Dendritic cell treated with granulocyte-macrophage colony-stimulating factor and Interleukin-4, amounts not matched to agents 40 ng/mL and 50 ng/mL, for 4 days (primary cell): ENCODE results near the gene RNU5D-1.
"Not testable (repeated sequence)": the region's sequence is repeated elsewhere in the genome, so short reads cannot be mapped to it uniquely, and the experiment has no call there.

Source experiments
- H3K27ac Mint-ChIP-seq: one replicate; pipeline ENCODE4 v1.8.0; 2022; ENCODE audit warnings: mild to moderate bottlenecking, mixed read lengths
- H3K27me3 Mint-ChIP-seq: one replicate; pipeline ENCODE4 v1.8.0; 2022; ENCODE audit warnings: mild to moderate bottlenecking, mixed read lengths
- H3K36me3 Mint-ChIP-seq: one replicate; pipeline ENCODE4 v1.8.0; 2022; ENCODE audit warnings: low read depth, mixed read lengths
- H3K4me1 Mint-ChIP-seq: one replicate; pipeline ENCODE4 v1.8.0; 2022; ENCODE audit warnings: low read depth, mixed read lengths
- H3K4me3 Mint-ChIP-seq: one replicate; pipeline ENCODE4 v1.8.0; 2022; ENCODE audit warnings: mild to moderate bottlenecking, moderate library complexity, mixed read lengths
- H3K9me3 Mint-ChIP-seq: one replicate; pipeline ENCODE4 v1.8.0; 2022; ENCODE audit warnings: mixed read lengths
- intact Hi-C: fragments of 100-400 bp; cut with micrococcal nuclease; formaldehyde crosslinking; loops from one replicate; pipeline ENCODE4 v1.15.0; 2022

RNU5D-1 gene

GRCh38 chr1:44747878-44748277, 16.9 kb upstream of the RNU5D-1 start:
- intact Hi-C loops = no loop called here

GRCh38 chr1:44743211-44743610, 12.2 kb upstream of the RNU5D-1 start:
- Mint-ChIP-seq H3K4me3 (no peak overlapping the region), H3K4me1 (peaks cover 15% of the 10 kb centered on the region), H3K9me3 (no peaks in the 10 kb centered on the region), H3K36me3 (no peaks in the 10 kb centered on the region), H3K27me3 (no peaks in the 10 kb centered on the region), H3K27ac (peak overlapping the region; percentile 51)
- intact Hi-C loops = no loop called here

More at GRCh38 chr1:44747878-44748277, 16.9 kb upstream of the RNU5D-1 start:
- Mint-ChIP-seq H3K4me3 (no peak overlapping the region), H3K27me3 (no peaks in the 10 kb centered on the region), H3K36me3 (no peaks in the 10 kb centered on the region), H3K27ac (no peak overlapping the region), H3K4me1 (peaks cover 2% of the 10 kb centered on the region), H3K9me3 (no peaks in the 10 kb centered on the region)

GRCh38 chr1:44740179-44740617, 9.2 kb upstream of the RNU5D-1 start:
- Mint-ChIP-seq H3K4me1 (peaks cover 16% of the 10 kb centered on the region), H3K9me3 (no peaks in the 10 kb centered on the region), H3K36me3 (no peaks in the 10 kb centered on the region)

GRCh38 chr1:44739307-44740178, 8.6 kb upstream of the RNU5D-1 start, which contains the start of gene KIF2C:
TSS of gene KIF2C (plus strand) at chr1:44739837. CDS start at chr1:44739933, 96 bp downstream.
- intact Hi-C loops = loop anchor here (2.0 kb wide), 1 partner anchor 35 kb away; the partner anchor contains the start of gene RPS8
- Mint-ChIP-seq H3K36me3 (no peaks in the 10 kb centered on the region), H3K27me3 (no peaks in the 10 kb centered on the region), H3K9me3 (no peaks in the 10 kb centered on the region), H3K27ac (peak within 1 kb of the TSS; percentile 93), H3K4me1 (peaks cover 20% of the 10 kb centered on the region), H3K4me3 (peak within 1 kb of the TSS; percentile 83)

More at GRCh38 chr1:44740179-44740617, 9.2 kb upstream of the RNU5D-1 start:
- Mint-ChIP-seq H3K4me3 (peak overlapping the region; percentile 83), H3K27me3 (no peaks in the 10 kb centered on the region), H3K27ac (peak overlapping the region; percentile 93)
- intact Hi-C loops = no loop called here

- H3K9me3 Mint-ChIP-seq, H3K27me3 Mint-ChIP-seq, H3K36me3 Mint-ChIP-seq: not testable (repeated sequence)
- Mint-ChIP-seq H3K27ac (peak overlapping the region; percentile 93), H3K4me3 (peak overlapping the region; percentile 83), H3K4me1 (peaks cover 20% of the 10 kb centered on the region)
- intact Hi-C loops = loop anchor here (2.0 kb wide), 1 partner anchor 36 kb away; the partner anchor contains the start of gene RPS8
Measured at GRCh38 chr1:44738953-44739306, 8.0 kb upstream of the RNU5D-1 start.

GRCh38 chr1:44735992-44736391, 5.0 kb upstream of the RNU5D-1 start:
- H3K4me1 Mint-ChIP-seq = peaks cover 17% of the 10 kb centered on the region
- intact Hi-C loops = no loop called here
- no peaks in the 10 kb centered on the region for H3K27me3 Mint-ChIP-seq
- no peak overlapping the region for H3K27ac Mint-ChIP-seq
- H3K36me3 Mint-ChIP-seq = no peaks in the 10 kb centered on the region
- H3K4me3 Mint-ChIP-seq = no peak overlapping the region
- no peaks in the 10 kb centered on the region for H3K9me3 Mint-ChIP-seq

GRCh38 chr1:44733784-44734183, 2.8 kb upstream of the RNU5D-1 start:
- H3K9me3 Mint-ChIP-seq = no peaks in the 10 kb centered on the region
- intact Hi-C loops = loop anchor here (5.0 kb wide), 1 partner anchor 279 kb away; the partner anchor contains the start of genes HECTD3 and UROD
- no peaks in the 10 kb centered on the region for H3K36me3 Mint-ChIP-seq
- no peak overlapping the region for H3K27ac Mint-ChIP-seq
- H3K27me3 Mint-ChIP-seq = no peaks in the 10 kb centered on the region
- no peak overlapping the region for H3K4me3 Mint-ChIP-seq
- H3K4me1 Mint-ChIP-seq = peaks cover 18% of the 10 kb centered on the region

GRCh38 chr1:44733365-44733764, 2.4 kb upstream of the RNU5D-1 start:
- intact Hi-C loops = loop anchor here (5.0 kb wide), 1 partner anchor 279 kb away; the partner anchor contains the start of genes HECTD3 and UROD
- Mint-ChIP-seq H3K27ac (no peak overlapping the region), H3K27me3 (no peaks in the 10 kb centered on the region), H3K9me3 (no peaks in the 10 kb centered on the region), H3K4me3 (no peak overlapping the region), H3K4me1 (peaks cover 20% of the 10 kb centered on the region), H3K36me3 (no peaks in the 10 kb centered on the region)

GRCh38 chr1:44724955-44725698, 5.8 kb downstream of the RNU5D-1 start:
- Mint-ChIP-seq H3K9me3 (no peaks in the 10 kb centered on the region), H3K4me3 (no peak overlapping the region), H3K36me3 (no peaks in the 10 kb centered on the region), H3K4me1 (peaks cover 70% of the 10 kb centered on the region), H3K27me3 (peaks cover 4% of the 10 kb centered on the region), H3K27ac (peak overlapping the region; percentile 78)
- intact Hi-C loops = no loop called here

GRCh38 chr1:44724296-44724954, 6.5 kb downstream of the RNU5D-1 start:
- H3K4me1 Mint-ChIP-seq = peaks cover 73% of the 10 kb centered on the region
- intact Hi-C loops = no loop called here

GRCh38 chr1:44723496-44724295, 7.3 kb downstream of the RNU5D-1 start:
- Mint-ChIP-seq H3K27ac (peak overlapping the region; percentile 82), H3K4me1 (peaks cover 73% of the 10 kb centered on the region), H3K36me3 (no peaks in the 10 kb centered on the region), H3K9me3 (no peaks in the 10 kb centered on the region), H3K4me3 (peak overlapping the region; percentile 44), H3K27me3 (peaks cover 4% of the 10 kb centered on the region)
- intact Hi-C loops = no loop called here

More at GRCh38 chr1:44724296-44724954, 6.5 kb downstream of the RNU5D-1 start:
- no peaks in the 10 kb centered on the region for H3K36me3 Mint-ChIP-seq
- H3K27ac Mint-ChIP-seq = peak overlapping the region; percentile 82
- no peaks in the 10 kb centered on the region for H3K9me3 Mint-ChIP-seq
- H3K27me3 Mint-ChIP-seq = peaks cover 4% of the 10 kb centered on the region
- no peak overlapping the region for H3K4me3 Mint-ChIP-seq

- peaks cover 4% of the 10 kb centered on the region for H3K27me3 Mint-ChIP-seq
- intact Hi-C loops = no loop called here
- no peaks in the 10 kb centered on the region for H3K36me3 Mint-ChIP-seq
- no peaks in the 10 kb centered on the region for H3K9me3 Mint-ChIP-seq
- peak overlapping the region; percentile 82 for H3K27ac Mint-ChIP-seq
- H3K4me3 Mint-ChIP-seq = peak overlapping the region; percentile 44
- peaks cover 69% of the 10 kb centered on the region for H3K4me1 Mint-ChIP-seq
Measured at GRCh38 chr1:44723064-44723463, 7.9 kb downstream of the RNU5D-1 start.
